ENCODE measurements around the gene GDI2.

Gene GDI2

GRCh38 chr10:5758927-5759326, 54.3 kb downstream of the GDI2 start:
- in situ Hi-C loops (cut with HindIII; ENCODE audit: low pct_ligation_motif_present, low pct_unique_long_range_greater_than_20kb, low sequenced_read_pairs) = no loop called here
- DNase-seq = no peak

DNA sequence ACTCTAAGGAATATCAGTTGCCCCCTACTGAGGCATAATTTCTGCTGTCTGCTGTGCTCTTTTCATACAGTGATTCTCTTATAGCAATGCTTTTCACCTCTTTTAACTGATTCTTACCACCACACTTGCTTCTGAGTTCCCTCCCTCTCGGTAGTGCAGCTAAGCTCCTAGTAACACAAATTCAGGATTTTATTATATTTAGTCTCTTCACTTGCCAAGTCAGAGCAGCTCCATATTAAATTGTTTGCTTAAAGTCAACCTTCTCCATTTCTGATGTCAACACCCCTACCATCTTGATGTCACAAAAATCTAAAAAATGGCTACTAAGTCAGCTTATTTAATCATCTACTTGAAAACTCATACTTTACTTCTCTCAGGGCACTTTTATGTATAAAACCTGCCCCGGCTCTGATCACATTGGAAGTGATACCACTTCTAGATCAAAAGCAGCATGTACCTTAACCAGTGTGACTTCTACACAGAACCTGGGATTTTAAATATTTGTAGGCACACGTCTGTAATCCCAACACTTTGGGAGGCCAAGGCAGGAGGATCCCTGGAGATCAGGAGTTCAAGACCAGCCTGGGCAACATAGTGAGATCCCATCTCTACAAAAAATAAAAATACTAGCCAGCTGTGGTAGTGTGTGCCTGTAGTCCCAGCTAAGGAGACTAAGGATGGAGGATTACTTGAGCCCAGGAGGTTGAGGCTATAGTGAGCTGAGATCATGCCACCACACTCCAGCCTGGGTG, 55.3 kb downstream of the GDI2 start:
- DNase-seq = no peak

GRCh38 chr10:5752301-5752871, 60.8 kb downstream of the GDI2 start:
- no peak for DNase-seq
- in situ Hi-C loops (cut with HindIII; ENCODE audit: low pct_ligation_motif_present, low pct_unique_long_range_greater_than_20kb, low sequenced_read_pairs) = no loop called here

More for the DNA sequence above, 55.3 kb downstream of the GDI2 start:
- in situ Hi-C loops (cut with HindIII; ENCODE audit: low pct_ligation_motif_present, low pct_unique_long_range_greater_than_20kb, low sequenced_read_pairs) = no loop called here

GRCh38 chr10:5751601-5752253, 61.5 kb downstream of the GDI2 start:
- in situ Hi-C loops (cut with HindIII; ENCODE audit: low pct_ligation_motif_present, low pct_unique_long_range_greater_than_20kb, low sequenced_read_pairs) = no loop called here
- no peak for DNase-seq

DNA sequence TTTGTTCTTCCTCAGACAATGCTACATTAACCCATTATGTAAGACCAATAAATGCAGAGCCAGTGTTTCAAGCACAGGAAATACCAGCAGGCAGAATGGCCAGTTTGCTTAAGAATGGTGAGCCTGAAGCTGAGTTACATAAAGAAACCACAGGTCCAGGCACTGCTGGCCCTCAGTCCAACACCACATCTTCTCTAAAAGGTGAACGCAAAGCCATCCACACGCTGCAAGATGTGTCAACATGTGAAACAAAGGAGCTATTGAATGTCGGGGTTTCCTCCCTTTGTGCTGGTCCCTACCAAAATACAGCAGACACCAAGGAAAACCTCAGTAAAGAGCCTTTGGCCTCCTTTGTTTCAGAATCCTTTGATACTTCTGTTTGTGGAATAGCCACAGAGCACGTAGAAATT, 64.8 kb downstream of the GDI2 start:
- no peak for DNase-seq
- in situ Hi-C loops (cut with HindIII; ENCODE audit: low pct_ligation_motif_present, low pct_unique_long_range_greater_than_20kb, low sequenced_read_pairs) = no loop called here

DNA sequence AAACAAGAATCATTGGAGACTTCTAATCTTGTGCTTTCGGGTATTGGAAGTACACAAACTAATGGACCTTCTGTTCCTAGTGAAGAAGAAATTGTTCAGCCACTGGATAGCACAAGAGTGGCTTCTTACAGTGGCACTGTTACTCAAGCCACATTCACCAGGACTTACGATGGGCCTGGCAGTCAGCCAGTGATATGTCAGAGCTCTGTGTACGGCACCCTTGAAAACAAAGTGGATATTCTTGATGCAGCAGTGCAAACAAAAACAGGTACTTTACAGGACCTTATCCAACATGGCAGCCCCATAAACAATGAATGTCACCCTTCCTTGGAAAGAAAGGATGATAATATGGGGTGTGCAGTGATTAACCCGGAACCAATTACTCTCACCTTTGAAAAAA, 67.0 kb downstream of the GDI2 start:
- in situ Hi-C loops (cut with HindIII; ENCODE audit: low pct_ligation_motif_present, low pct_unique_long_range_greater_than_20kb, low sequenced_read_pairs) = no loop called here

DNA sequence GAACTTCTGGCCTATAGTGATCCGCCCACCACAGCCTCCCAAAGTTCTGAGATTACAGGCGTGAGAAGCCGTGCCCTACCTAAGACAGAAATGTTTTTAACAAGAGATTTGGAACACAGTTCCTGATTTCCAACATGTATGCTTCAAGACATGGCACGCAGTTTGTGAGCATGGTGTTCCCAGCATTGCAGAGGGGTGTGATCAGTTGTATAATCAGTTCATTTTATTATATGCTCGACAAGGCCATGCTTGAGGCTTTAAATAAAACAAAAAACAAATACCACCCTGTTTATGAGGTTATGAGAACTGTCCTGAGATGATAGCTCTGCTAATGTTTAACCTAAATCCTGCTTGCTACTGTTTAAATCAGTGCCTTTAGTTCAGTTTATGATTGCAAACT, 68.4 kb downstream of the GDI2 start:
- DNase-seq = no peak
- in situ Hi-C loops (cut with HindIII; ENCODE audit: low pct_ligation_motif_present, low pct_unique_long_range_greater_than_20kb, low sequenced_read_pairs) = no loop called here

More for the DNA sequence above, 67.0 kb downstream of the GDI2 start:
- no peak for DNase-seq

- in situ Hi-C loops (cut with HindIII; ENCODE audit: low pct_ligation_motif_present, low pct_unique_long_range_greater_than_20kb, low sequenced_read_pairs) = no loop called here
- DNase-seq = no peak
Measured at GRCh38 chr10:5743736-5744135, 69.5 kb downstream of the GDI2 start.

- DNase-seq = no peak
- in situ Hi-C loops (cut with HindIII; ENCODE audit: low pct_ligation_motif_present, low pct_unique_long_range_greater_than_20kb, low sequenced_read_pairs) = no loop called here
Measured at GRCh38 chr10:5742116-5742515, 71.1 kb downstream of the GDI2 start.

DNA sequence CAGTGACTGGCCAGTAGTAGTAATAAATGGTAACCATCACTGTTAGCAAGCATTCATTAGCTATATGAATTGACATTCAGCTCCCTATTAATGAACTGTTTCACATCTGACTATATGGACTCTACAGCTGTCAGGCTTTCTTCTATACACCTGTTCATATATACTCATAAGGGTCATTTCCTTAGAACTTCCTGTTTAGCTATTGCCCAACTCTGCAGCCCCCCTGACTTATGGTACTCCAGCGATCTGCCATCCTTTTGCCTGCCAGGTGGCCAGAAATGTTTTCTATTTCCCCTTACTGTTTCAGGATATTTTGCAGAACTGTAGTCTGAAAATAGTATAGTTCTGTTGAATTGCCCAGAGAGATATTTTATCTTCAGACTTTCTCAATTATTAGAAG, 72.0 kb downstream of the GDI2 start:
- DNase-seq = no peak
- in situ Hi-C loops (cut with HindIII; ENCODE audit: low pct_ligation_motif_present, low pct_unique_long_range_greater_than_20kb, low sequenced_read_pairs) = no loop called here

DNA sequence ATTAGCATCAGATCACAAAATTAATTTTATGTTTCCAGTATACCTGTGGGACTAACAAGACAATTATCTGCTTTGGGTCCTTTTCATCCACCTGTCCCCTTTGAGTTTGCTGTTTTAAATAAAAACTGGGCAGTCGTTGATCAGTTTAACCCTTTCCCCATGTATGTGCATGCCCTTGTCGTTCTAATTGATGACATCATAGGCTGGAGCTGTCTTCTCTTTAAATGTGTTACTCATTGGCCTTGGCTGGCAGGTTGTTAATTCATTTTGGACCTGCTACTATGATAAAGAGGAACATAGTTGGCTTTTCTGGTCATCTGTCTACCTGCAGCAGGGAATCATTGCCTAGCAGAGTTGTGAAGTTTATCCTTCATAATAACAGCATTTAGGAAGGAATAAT, 74.8 kb downstream of the GDI2 start:
- in situ Hi-C loops (cut with HindIII; ENCODE audit: low pct_ligation_motif_present, low pct_unique_long_range_greater_than_20kb, low sequenced_read_pairs) = no loop called here

GRCh38 chr10:5737352-5737751, 75.9 kb downstream of the GDI2 start:
- in situ Hi-C loops (cut with HindIII; ENCODE audit: low pct_ligation_motif_present, low pct_unique_long_range_greater_than_20kb, low sequenced_read_pairs) = no loop called here

More for the DNA sequence above, 74.8 kb downstream of the GDI2 start:
- no peak for DNase-seq

GRCh38 chr10:5736591-5736990, 76.6 kb downstream of the GDI2 start:
- no peak for DNase-seq
- in situ Hi-C loops (cut with HindIII; ENCODE audit: low pct_ligation_motif_present, low pct_unique_long_range_greater_than_20kb, low sequenced_read_pairs) = no loop called here

More at GRCh38 chr10:5737352-5737751, 75.9 kb downstream of the GDI2 start:
- DNase-seq = no peak

DNA sequence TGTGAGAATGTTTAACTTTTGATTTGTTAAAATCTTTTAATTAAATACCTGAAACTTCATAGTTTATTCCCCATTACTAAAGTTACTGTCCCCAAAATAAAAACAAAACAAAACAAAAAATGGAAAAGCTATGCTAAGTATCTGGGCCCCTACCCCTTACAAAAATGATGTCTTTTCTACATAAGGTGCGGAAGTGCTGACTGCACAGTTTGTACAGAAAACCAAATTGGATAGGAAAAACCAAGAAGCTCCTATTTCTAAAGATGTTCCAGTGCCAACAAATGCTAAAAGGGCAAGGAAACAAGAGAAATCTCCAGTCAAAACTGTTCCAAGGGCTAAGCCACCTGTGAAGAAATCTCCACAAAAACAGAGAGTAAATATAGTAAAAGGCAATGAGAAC, 78.1 kb downstream of the GDI2 start:
- no peak for DNase-seq
- in situ Hi-C loops (cut with HindIII; ENCODE audit: low pct_ligation_motif_present, low pct_unique_long_range_greater_than_20kb, low sequenced_read_pairs) = no loop called here

DNA sequence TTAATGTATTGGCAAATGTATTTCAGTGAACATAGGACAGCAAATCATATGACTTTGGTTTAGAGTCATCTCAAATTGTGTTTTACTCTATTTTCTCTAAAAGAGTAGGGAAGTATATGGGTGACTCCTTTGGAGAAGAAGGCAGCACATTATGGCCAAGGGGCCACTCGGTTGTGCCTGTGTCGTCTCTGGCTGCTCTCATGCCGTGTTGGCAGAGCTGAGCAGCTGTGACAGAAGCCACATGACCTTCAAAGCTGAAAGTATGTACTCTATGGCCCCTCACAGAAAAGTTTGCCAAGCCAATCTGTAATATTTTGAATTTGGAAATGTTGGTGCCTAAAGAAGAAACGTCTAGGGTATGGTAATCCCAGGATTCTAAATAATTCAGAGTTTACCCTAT, 81.1 kb downstream of the GDI2 start:
- in situ Hi-C loops (cut with HindIII; ENCODE audit: low pct_ligation_motif_present, low pct_unique_long_range_greater_than_20kb, low sequenced_read_pairs) = no loop called here
- DNase-seq = no peak

- DNase-seq = no peak
- in situ Hi-C loops (cut with HindIII; ENCODE audit: low pct_ligation_motif_present, low pct_unique_long_range_greater_than_20kb, low sequenced_read_pairs) = no loop called here
Measured at GRCh38 chr10:5731559-5731958, 81.7 kb downstream of the GDI2 start.

DNA sequence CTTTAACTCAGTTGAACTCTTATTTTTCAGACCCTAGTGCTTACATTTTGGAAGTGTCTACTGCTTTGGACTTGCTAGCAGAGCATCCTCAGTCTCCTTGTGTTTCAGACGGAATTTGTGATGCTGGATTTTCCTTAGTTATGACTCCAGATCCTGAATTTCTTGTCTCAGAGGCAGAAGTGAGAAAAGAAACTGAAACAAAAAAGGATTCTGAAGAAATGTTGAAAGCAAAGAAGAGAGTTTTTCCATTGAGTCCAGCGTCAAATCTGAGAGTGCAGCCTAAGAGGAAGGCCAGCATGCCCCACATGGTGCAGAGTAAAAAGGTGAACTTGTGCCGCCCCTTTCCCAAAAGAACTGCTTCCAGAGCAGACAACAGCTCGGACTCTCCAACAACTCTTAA, 82.5 kb downstream of the GDI2 start:
- DNase-seq = no peak
- in situ Hi-C loops (cut with HindIII; ENCODE audit: low pct_ligation_motif_present, low pct_unique_long_range_greater_than_20kb, low sequenced_read_pairs) = no loop called here

- in situ Hi-C loops (cut with HindIII; ENCODE audit: low pct_ligation_motif_present, low pct_unique_long_range_greater_than_20kb, low sequenced_read_pairs) = no loop called here
- no peak for DNase-seq
Measured at GRCh38 chr10:5723692-5724091, 89.5 kb downstream of the GDI2 start.

DNA sequence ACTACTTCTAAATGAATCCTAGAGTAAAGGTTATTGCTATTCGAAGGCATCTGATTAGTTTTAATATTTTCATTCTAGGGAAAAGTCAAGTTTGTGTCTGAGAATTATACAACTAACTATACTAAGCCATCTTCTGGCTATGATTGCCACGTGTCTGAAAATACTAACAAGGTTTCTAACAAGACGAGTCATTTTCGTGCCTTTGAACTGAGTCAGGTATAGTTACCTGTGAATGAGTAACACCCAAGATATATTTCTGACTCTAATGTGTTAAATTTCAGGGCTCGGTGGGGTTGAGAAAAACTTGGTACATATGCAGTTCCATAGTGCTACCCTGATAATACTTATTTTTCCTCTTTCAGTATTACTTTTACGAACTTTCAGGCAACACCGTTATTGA, 93.1 kb downstream of the GDI2 start:
- in situ Hi-C loops (cut with HindIII; ENCODE audit: low pct_ligation_motif_present, low pct_unique_long_range_greater_than_20kb, low sequenced_read_pairs) = no loop called here
- no peak for DNase-seq

- in situ Hi-C loops (cut with HindIII; ENCODE audit: low pct_ligation_motif_present, low pct_unique_long_range_greater_than_20kb, low sequenced_read_pairs) = no loop called here
- DNase-seq = no peak
Measured at GRCh38 chr10:5719546-5719945, 93.7 kb downstream of the GDI2 start.

Measured in ACHN (cell line).